Endodermal cell (in vitro differentiated cells): Measurements from ENCODE around the gene IQGAP2. TPM values are rescaled to one million over a fixed set of nuclear protein-coding genes. Genes with fewer than 3 reads are reported as not detected.

ENCODE experiments used
- DNase-seq: peaks from one replicate; pipeline ENCODE4 v3.0.0-alpha.2; 2017
- H3K27ac ChIP-seq: 2 replicates; pipeline ENCODE4 v1.5.1; 2013; ENCODE audit warnings: mild to moderate bottlenecking, low read depth, low read length, moderate library complexity
- H3K27me3 ChIP-seq: 2 replicates; pipeline ENCODE4 v1.6.1; 2013; ENCODE audit warnings: mild to moderate bottlenecking, low read length, moderate library complexity; ENCODE audit not compliant: insufficient read depth, control insufficient read depth, poor library complexity, severe bottlenecking
- H3K36me3 ChIP-seq: 2 replicates; pipeline ENCODE4 v1.7.0; 2013; ENCODE audit warnings: mild to moderate bottlenecking, low read length, moderate library complexity; ENCODE audit not compliant: control insufficient read depth, insufficient read depth
- H3K4me1 ChIP-seq: one replicate; pipeline ENCODE4 v1.7.0; 2013; ENCODE audit warnings: low read length; ENCODE audit not compliant: control insufficient read depth, insufficient read depth
- H3K4me3 ChIP-seq: 2 replicates; pipeline ENCODE4 v1.5.1; 2013; ENCODE audit warnings: mild to moderate bottlenecking, low read length, moderate library complexity
- H3K9ac ChIP-seq: 2 replicates; pipeline ENCODE4 v1.6.1; 2013; ENCODE audit warnings: mild to moderate bottlenecking, low read length, moderate library complexity; ENCODE audit not compliant: poor library complexity, severe bottlenecking; ENCODE audit errors: extremely low read depth
- H3K9me3 ChIP-seq: 2 replicates; pipeline ENCODE4 v1.6.1; 2013; ENCODE audit warnings: mild to moderate bottlenecking, low read length, moderate library complexity; ENCODE audit not compliant: control insufficient read depth
- H3K27ac Mint-ChIP-seq: 2 replicates; pipeline ENCODE4 v1.8.0; 2020; ENCODE audit warnings: mixed read lengths
- H3K27me3 Mint-ChIP-seq: 2 replicates; pipeline ENCODE4 v1.8.0; 2021; ENCODE audit warnings: mild to moderate bottlenecking, mixed read lengths; ENCODE audit not compliant: insufficient read depth
- H3K36me3 Mint-ChIP-seq: 2 replicates; pipeline ENCODE4 v1.8.0; 2020; ENCODE audit warnings: low read depth, mixed read lengths
- H3K4me1 Mint-ChIP-seq: 2 replicates; pipeline ENCODE4 v1.8.0; 2020; ENCODE audit warnings: mixed read lengths
- H3K4me3 Mint-ChIP-seq: 2 replicates; pipeline ENCODE4 v1.8.0; 2020; ENCODE audit warnings: mild to moderate bottlenecking, moderate library complexity, mixed read lengths
- H3K9me3 Mint-ChIP-seq: 2 replicates; pipeline ENCODE4 v1.8.0; 2020; ENCODE audit warnings: mild to moderate bottlenecking, mixed read lengths
- CTCF ChIP-seq: fragments of 200-600 bp; sonication (generic); conservative IDR thresholded peaks from 2 replicates; pipeline ENCODE4 v1.5.0; 2021; ENCODE audit warnings: antibody characterized with exemption, mild to moderate bottlenecking
- WGBS, 2 experiments: methylation state at CpG; one replicate each; pipeline versions ENCODE4 v1.1.5 to v1.1.7; 2013; ENCODE audit warnings: missing lambda C conversion rate in 2 of 2, mixed read lengths in 1 of 2; ENCODE audit not compliant: insufficient coverage in 1 of 2, insufficient read length in 1 of 2; 5-methylcytosine and 5-hydroxymethylcytosine counted together
- total RNA-seq, 2 donors: library from RNA; stranded (reverse); fragmentation: NEBNext Ultra II Directional in 1 of 2; extraction: Animal tissue kit (Norgen Biotek cat#: 25700) in 1 of 2; gene quantifications; 2 replicates in 1 of 2; 3 replicates in 1 of 2; pipeline ENCODE4 v1.2.1, GENCODE V29; 2021

IQGAP2 gene
- total RNA-seq, 2 donors from 2014 or later, result 8.3 to 19.4 TPM

GRCh38 chr5:76504901-76505564 is 101.9 kb downstream of the IQGAP2 start:
- H3K4me1 Mint-ChIP-seq, result peaks cover 15% of the 10 kb centered on the region
- no peaks in the 10 kb centered on the region for H3K36me3 Mint-ChIP-seq
- WGBS, 2 experiments, result 91 to 100% methylated on average over 3 to 4 of the region's 4 CpGs
- TF ChIP-seq CTCF, result no peak
- Histone ChIP-seq H3K4me3 (no peak overlapping the region), H3K27me3 (peaks cover 88% of the 10 kb centered on the region), H3K9me3 (peaks cover 6% of the 10 kb centered on the region), H3K27ac (no peak overlapping the region), H3K4me1 (peaks cover 4% of the 10 kb centered on the region), H3K36me3 (no peaks in the 10 kb centered on the region), H3K9ac (no peak overlapping the region)
- no peak overlapping the region for H3K4me3 Mint-ChIP-seq
- H3K27ac Mint-ChIP-seq, result no peak overlapping the region
- no peaks in the 10 kb centered on the region for H3K9me3 Mint-ChIP-seq
- H3K27me3 Mint-ChIP-seq, result peaks cover 80% of the 10 kb centered on the region
- DNase-seq, result no peak

GRCh38 chr5:76513476-76513875 is 110.4 kb downstream of the IQGAP2 start:
- DNase-seq, result no peak

GRCh38 chr5:76514292-76514691 is 111.2 kb downstream of the IQGAP2 start:
- H3K36me3 ChIP-seq, result no peaks in the 10 kb centered on the region
- peaks cover 33% of the 10 kb centered on the region for H3K27me3 Mint-ChIP-seq
- H3K4me3 Mint-ChIP-seq, result no peak overlapping the region
- H3K4me1 Mint-ChIP-seq, result peaks cover 9% of the 10 kb centered on the region
- no peak overlapping the region for H3K4me3 ChIP-seq
- no peak for TF ChIP-seq CTCF
- DNase-seq, result no peak
- peaks cover 32% of the 10 kb centered on the region for H3K27me3 ChIP-seq
- no peaks in the 10 kb centered on the region for H3K4me1 ChIP-seq
- H3K9ac ChIP-seq, result no peak overlapping the region
- peaks cover 4% of the 10 kb centered on the region for H3K36me3 Mint-ChIP-seq
- no peak overlapping the region for H3K27ac ChIP-seq
- no peak overlapping the region for H3K27ac Mint-ChIP-seq
- peaks cover 17% of the 10 kb centered on the region for H3K9me3 Mint-ChIP-seq
- 76 to 82% methylated on average over 3 to 4 of the region's 4 CpGs for WGBS, 2 experiments
- H3K9me3 ChIP-seq, result no peaks in the 10 kb centered on the region

More at GRCh38 chr5:76513476-76513875, 110.4 kb downstream of the IQGAP2 start:
- Histone ChIP-seq H3K36me3 (no peaks in the 10 kb centered on the region), H3K9me3 (no peaks in the 10 kb centered on the region), H3K27ac (no peak overlapping the region), H3K4me3 (no peak overlapping the region), H3K27me3 (peaks cover 39% of the 10 kb centered on the region), H3K9ac (no peak overlapping the region), H3K4me1 (no peaks in the 10 kb centered on the region)
- peaks cover 42% of the 10 kb centered on the region for H3K27me3 Mint-ChIP-seq
- H3K27ac Mint-ChIP-seq, result no peak overlapping the region
- H3K4me1 Mint-ChIP-seq, result peaks cover 9% of the 10 kb centered on the region
- 75 to 78% methylated on average over 1 of the region's 1 CpG for WGBS, 2 experiments
- H3K9me3 Mint-ChIP-seq, result peaks cover 11% of the 10 kb centered on the region
- H3K4me3 Mint-ChIP-seq, result no peak overlapping the region
- TF ChIP-seq CTCF, result no peak
- H3K36me3 Mint-ChIP-seq, result peaks cover 3% of the 10 kb centered on the region
